HEK293T (cell line): ENCODE data around the gene NOD2.

Experiments
- CTCF ChIA-PET: fragments of 350-600 bp; formaldehyde crosslinking; extraction: SDS; loops from one replicate; lab custom pipeline; 2021; ENCODE audit warnings: antibody characterized with exemption, inconsistent platforms; lab: Yijun Ruan, JAX
- POLR2A ChIA-PET: fragments of 350-600 bp; formaldehyde crosslinking; extraction: SDS; loops from one replicate; lab custom pipeline; 2020; ENCODE audit warnings: antibody characterized with exemption, inconsistent platforms; lab: Yijun Ruan, JAX
- DNase-seq: peaks from one replicate; pipeline ENCODE4 v3.0.0; 2012; ENCODE audit warnings: mixed read lengths; ENCODE audit errors: extremely low spot score
- ARNT ChIP-seq: fragments of 450-650 bp; IDR thresholded peaks from 2 replicates; pipeline ENCODE4 v1.6.1; 2017; ENCODE audit warnings: mild to moderate bottlenecking
- BHLHE40 ChIP-seq: fragments of 450-650 bp; IDR thresholded peaks from 2 replicates; pipeline ENCODE4 v1.6.1; 2016; ENCODE audit warnings: mild to moderate bottlenecking, moderate library complexity, borderline replicate concordance
- CTBP1 ChIP-seq: fragments of 450-650 bp; IDR thresholded peaks from 2 replicates; pipeline ENCODE4 v1.6.1; 2016; ENCODE audit warnings: borderline replicate concordance
- ELF4 ChIP-seq: fragments of 450-650 bp; IDR thresholded peaks from 2 replicates; pipeline ENCODE4 v1.6.1; 2017; ENCODE audit warnings: antibody characterized with exemption
- FOXA1 ChIP-seq: fragments of 450-650 bp; IDR thresholded peaks from 2 replicates; pipeline ENCODE4 v1.6.1; 2016; ENCODE audit warnings: mild to moderate bottlenecking
- FOXK2 ChIP-seq: fragments of 450-650 bp; IDR thresholded peaks from 2 replicates; pipeline ENCODE4 v1.6.1; 2016; ENCODE audit warnings: mild to moderate bottlenecking
- FOXM1 ChIP-seq: fragments of 450-650 bp; IDR thresholded peaks from 2 replicates; pipeline ENCODE4 v1.6.1; 2017; ENCODE audit warnings: mild to moderate bottlenecking, borderline replicate concordance
- HDGF ChIP-seq: fragments of 450-650 bp; IDR thresholded peaks from 2 replicates; pipeline ENCODE4 v1.6.1; 2017; ENCODE audit warnings: antibody characterized with exemption, borderline replicate concordance
- L3MBTL2 ChIP-seq: fragments of 450-650 bp; conservative IDR thresholded peaks from 2 replicates; pipeline ENCODE4 v1.6.1; 2016; ENCODE audit warnings: mild to moderate bottlenecking
- LEF1 ChIP-seq: fragments of 450-650 bp; IDR thresholded peaks from 2 replicates; pipeline ENCODE4 v1.6.1; 2017; ENCODE audit warnings: mild to moderate bottlenecking, borderline replicate concordance
- NFRKB ChIP-seq: fragments of 450-650 bp; IDR thresholded peaks from 2 replicates; pipeline ENCODE4 v1.6.1; 2016; ENCODE audit warnings: mild to moderate bottlenecking, moderate library complexity
- SP1 ChIP-seq: fragments of 450-650 bp; IDR thresholded peaks from 2 replicates; pipeline ENCODE4 v1.6.1; 2017
- SUZ12 ChIP-seq: fragments of 450-650 bp; IDR thresholded peaks from 2 replicates; pipeline ENCODE4 v1.6.1; 2016; ENCODE audit warnings: mild to moderate bottlenecking
- TARDBP ChIP-seq: fragments of 450-650 bp; IDR thresholded peaks from 2 replicates; pipeline ENCODE4 v1.6.1; 2016
- ZNF384 ChIP-seq: fragments of 450-650 bp; IDR thresholded peaks from 2 replicates; pipeline ENCODE4 v1.6.1; 2016
- TF ChIP-seq, protein P1 (sequence below): fragments of 450-650 bp; IDR thresholded peaks from 2 replicates; pipeline ENCODE4 v1.6.1; 2016

NOD2 gene

DNA sequence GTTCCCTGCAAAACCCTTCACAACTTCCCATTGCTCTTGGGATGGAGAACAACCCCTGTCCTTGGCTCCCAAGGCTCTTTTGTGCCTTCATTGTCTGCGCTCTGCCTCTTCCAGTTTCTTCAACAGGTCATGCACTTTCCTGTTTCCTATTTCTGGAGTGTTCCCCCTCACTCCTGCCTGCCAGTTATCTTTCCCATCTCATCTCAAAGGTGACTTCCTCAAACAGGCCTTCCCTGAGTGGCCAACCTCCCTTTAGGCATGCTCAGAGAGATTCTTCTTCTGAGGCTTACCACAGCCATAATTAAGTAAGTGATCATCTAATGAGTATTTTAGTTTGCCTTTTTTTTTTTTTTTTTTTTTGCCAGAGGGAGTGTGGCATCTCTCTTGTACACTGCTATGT, 45.6 kb downstream of the NOD2 start:
- TF ChIP-seq NFRKB (no peak), SP1 (no peak), SUZ12 (no peak), LEF1 (no peak), ZNF384 (no peak), TARDBP (no peak), CTBP1 (no peak), ELF4 (no peak), BHLHE40 (no peak), ARNT (no peak), FOXK2 (no peak), FOXA1 (no peak)
- TF ChIP-seq, protein P1, sequence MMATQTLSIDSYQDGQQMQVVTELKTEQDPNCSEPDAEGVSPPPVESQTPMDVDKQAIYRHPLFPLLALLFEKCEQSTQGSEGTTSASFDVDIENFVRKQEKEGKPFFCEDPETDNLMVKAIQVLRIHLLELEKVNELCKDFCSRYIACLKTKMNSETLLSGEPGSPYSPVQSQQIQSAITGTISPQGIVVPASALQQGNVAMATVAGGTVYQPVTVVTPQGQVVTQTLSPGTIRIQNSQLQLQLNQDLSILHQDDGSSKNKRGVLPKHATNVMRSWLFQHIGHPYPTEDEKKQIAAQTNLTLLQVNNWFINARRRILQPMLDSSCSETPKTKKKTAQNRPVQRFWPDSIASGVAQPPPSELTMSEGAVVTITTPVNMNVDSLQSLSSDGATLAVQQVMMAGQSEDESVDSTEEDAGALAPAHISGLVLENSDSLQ = no peak
- ChIA-PET POLR2A (no interaction called here), CTCF (no interaction called here)
- no peak for DNase-seq

GRCh38 chr16:50740736-50741135, 47.3 kb downstream of the NOD2 start:
- no peak for DNase-seq
- CTCF ChIA-PET = no interaction called here
- POLR2A ChIA-PET = no interaction called here
- TF ChIP-seq FOXK2 = no peak
- TF ChIP-seq FOXA1 = no peak
- TF ChIP-seq SP1 = no peak
- no peak for TF ChIP-seq HDGF
- no peak for TF ChIP-seq TARDBP
- TF ChIP-seq LEF1 = no peak
- no peak for TF ChIP-seq SUZ12
- TF ChIP-seq CTBP1 = no peak
- TF ChIP-seq L3MBTL2 = no peak
- TF ChIP-seq, protein P1 = no peak
- no peak for TF ChIP-seq ELF4

DNA sequence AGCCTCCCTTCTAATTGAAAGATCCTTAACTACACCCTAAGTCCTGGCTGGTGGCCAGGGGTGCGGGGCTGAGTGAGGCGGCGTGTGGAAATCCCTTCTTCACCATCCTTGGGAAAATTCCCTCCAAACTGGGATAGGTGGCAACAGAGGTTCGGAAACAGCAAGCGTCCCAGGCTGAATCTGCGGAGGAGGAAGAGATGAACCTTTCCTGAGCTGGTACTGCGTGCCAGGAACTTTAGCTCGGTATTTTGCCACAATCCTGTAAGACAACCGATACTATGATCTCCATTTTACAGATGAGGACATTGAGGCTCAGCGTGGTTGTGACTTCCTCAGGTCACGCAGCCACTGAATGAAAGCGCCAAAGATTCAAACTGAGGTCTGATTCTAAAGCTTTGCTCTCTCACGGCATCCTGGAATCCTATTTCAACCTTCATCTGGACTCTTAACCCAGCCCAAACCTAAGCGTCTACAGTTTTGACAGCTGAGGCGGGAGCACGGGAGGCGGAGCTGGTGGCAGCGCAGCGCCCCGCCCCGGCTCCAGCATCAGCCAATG, 47.9 kb downstream of the NOD2 start:
- TF ChIP-seq ARNT (no peak), ZNF384 (no peak), NFRKB (no peak), HDGF (no peak), BHLHE40 (no peak), CTBP1 (no peak), TARDBP (no peak), LEF1 (no peak), L3MBTL2 (no peak), FOXK2 (no peak), ELF4 (no peak), SUZ12 (no peak), FOXA1 (no peak), SP1 (no peak), FOXM1 (no peak)
- TF ChIP-seq, protein P1 = no peak
- CTCF ChIA-PET = interaction anchor here (0.7 kb wide), 1 partner anchor 69 kb away, joined by 3 read pairs; no protein-coding TSS in a partner anchor
- POLR2A ChIA-PET = no interaction called here
- DNase-seq = no peak

- DNase-seq = peak; percentile 95
- POLR2A ChIA-PET = no interaction called here
- CTCF ChIA-PET = interaction anchor here (0.7 kb wide), 1 partner anchor 70 kb away, joined by 3 read pairs; no protein-coding TSS in a partner anchor
- TF ChIP-seq HDGF = 0 out of 2 replicates have a peak, but pooled peaks have one; percentile 89
- peak; percentile 26; the same call in 1 of the 2 replicates for TF ChIP-seq FOXM1
- TF ChIP-seq, protein P1 = peak; percentile 76
- TF ChIP-seq NFRKB = no peak
These were observed 48.6 kb downstream of the NOD2 start, which contains the start of gene CYLD for GRCh38 chr16:50741781-50742575. Gene CYLD, plus strand, starts transcription at chr16:50742086. Its CDS starts 7,613 bp downstream, at chr16:50749699.

- TF ChIP-seq SP1 (no peak), HDGF (no peak), FOXM1 (no peak), ARNT (no peak), BHLHE40 (no peak), ZNF384 (no peak), FOXK2 (no peak), ELF4 (no peak), L3MBTL2 (no peak), SUZ12 (no peak), NFRKB (no peak), TARDBP (no peak), LEF1 (no peak), CTBP1 (no peak), FOXA1 (no peak)
- TF ChIP-seq, protein P1 = no peak
- ChIA-PET CTCF (no interaction called here), POLR2A (no interaction called here)
- peak; percentile 25 for DNase-seq
These were observed 49.3 kb downstream of the NOD2 start for GRCh38 chr16:50742576-50743200.
